K562 (cell line): Measurements from ENCODE around the gene OR10A7. TPM values are rescaled to one million over a fixed set of nuclear protein-coding genes. Genes with fewer than 3 reads are reported as not detected.
A peak's percentile ranks its signal among the peaks of the same experiment; 100 is the strongest.

ENCODE experiments used
- ATAC-seq: fragments of 200-7000 bp; cut with Tn5 transposase; 3 replicates; pipeline ENCODE4 v1.9.1; 2020; ENCODE audit warnings: moderate library complexity
- BruUV-seq: library from RNA; stranded (reverse); fragments of 400-500 nt; replicated peaks from 2 replicates; lab custom pipeline; 2021; lab: Mats Ljungman, UMichigan
- CTCF ChIA-PET: fragments of 300-600 bp; formaldehyde crosslinking; extraction: SDS; loops from one replicate; lab custom pipeline; 2021; ENCODE audit warnings: low intra/inter-chr PET ratio; lab: Yijun Ruan, JAX
- POLR2A ChIA-PET: fragments of 300-600, 350-650 bp; sonication (Branson Sonifier 250); formaldehyde crosslinking; extraction: SDS; loops from one replicate; lab custom pipeline; 2021; ENCODE audit warnings: antibody characterized with exemption, inconsistent platforms; lab: Yijun Ruan, JAX
- DNase-seq, 4 experiments: peaks; one replicate each; pipeline versions ENCODE4 v3.0.0 to v3.0.0-alpha.2; 2011 to 2018; ENCODE audit warnings: low spot score in 3 of 4, mixed read lengths in 3 of 4; ENCODE audit errors: extremely low read depth in 1 of 4
- FAIRE-seq: peaks from 2 replicates; lab custom pipeline; 2011; peaks lifted over from hg19 to GRCh38; lab: Jason Lieb, UNC
- H2AFZ ChIP-seq: 2 replicates; pipeline ENCODE4 v1.6.0; 2011; ENCODE audit warnings: low read depth, low read length, control low read depth, inconsistent platforms
- H3K27ac ChIP-seq: fragments of 200-600 bp; 3 replicates; pipeline ENCODE4 v1.8.0; 2011; ENCODE audit warnings: low read depth, mild to moderate bottlenecking, control low read depth, inconsistent platforms, low read length, moderate library complexity, mixed read lengths; ENCODE audit errors: extremely low read depth
- H3K27me3 ChIP-seq, 2 experiments: fragments of 300-600 bp in 1 of 2; 2 replicates in 1 of 2; 3 replicates in 1 of 2; pipeline versions ENCODE4 v1.6.0 to v1.8.0; 2011; ENCODE audit warnings: inconsistent platforms in 2 of 2, low read length in 2 of 2, mild to moderate bottlenecking in 1 of 2, mixed read lengths in 1 of 2, moderate library complexity in 1 of 2; ENCODE audit not compliant: control insufficient read depth in 2 of 2, insufficient read depth in 2 of 2
- H3K36me3 ChIP-seq: fragments of 300-600 bp; 3 replicates; pipeline ENCODE4 v1.8.0; 2011; ENCODE audit warnings: mild to moderate bottlenecking, low read length, inconsistent platforms; ENCODE audit not compliant: control insufficient read depth, insufficient read depth
- H3K4me1 ChIP-seq, 2 experiments: fragments of 200-600 bp in 1 of 2; replicated peaks in 1 of 2; 2 replicates in 1 of 2; 3 replicates in 1 of 2; pipeline versions ENCODE4 v1.5.1 to v1.8.0; 2011; ENCODE audit warnings: inconsistent platforms in 2 of 2, low read length in 2 of 2, mild to moderate bottlenecking in 1 of 2, mixed read lengths in 1 of 2, moderate library complexity in 1 of 2; ENCODE audit not compliant: control insufficient read depth in 2 of 2, insufficient read depth in 2 of 2
- H3K4me2 ChIP-seq: 2 replicates; pipeline ENCODE4 v1.6.1; 2011; ENCODE audit warnings: low read length, control low read depth, inconsistent platforms, mixed read lengths; ENCODE audit not compliant: insufficient read depth
- H3K4me3 ChIP-seq: fragments of 200-600 bp; sonication (generic), shearing (Covaris generic); 2 replicates; pipeline ENCODE4 v1.5.1; 2016; ENCODE audit warnings: control low read depth, inconsistent platforms
- H3K79me2 ChIP-seq: fragments of 200-600 bp; 3 replicates; pipeline ENCODE4 v1.8.0; 2011; ENCODE audit warnings: low read length, inconsistent platforms; ENCODE audit not compliant: control insufficient read depth, insufficient read depth
- H3K9ac ChIP-seq, 2 experiments: 2 replicates each; pipeline versions ENCODE4 v1.6.0 to v1.6.1; 2011; ENCODE audit warnings: low read depth in 2 of 2, low read length in 2 of 2, control low read depth in 1 of 2, inconsistent platforms in 1 of 2, mild to moderate bottlenecking in 1 of 2, mixed read lengths in 1 of 2; ENCODE audit not compliant: insufficient read depth in 1 of 2
- H3K9me1 ChIP-seq: one replicate; pipeline ENCODE4 v1.6.0; 2011; ENCODE audit warnings: inconsistent platforms, mild to moderate bottlenecking, low read length, moderate library complexity; ENCODE audit not compliant: control insufficient read depth, insufficient read depth
- H3K9me3 ChIP-seq: replicated peaks from 2 replicates; pipeline ENCODE4 v1.5.1; 2011; ENCODE audit warnings: low read depth, low read length, inconsistent platforms; ENCODE audit not compliant: control insufficient read depth, insufficient read depth
- H4K20me1 ChIP-seq: replicated peaks from 2 replicates; pipeline ENCODE4 v1.6.1; 2011; ENCODE audit warnings: low read length, inconsistent platforms, mixed read lengths; ENCODE audit not compliant: control insufficient read depth, insufficient read depth
- CEBPG ChIP-seq, 3 experiments: fragments of 200-800 bp in 1 of 3; sonication (Bioruptor generic) in 1 of 3; sonication (generic) in 1 of 3; formaldehyde crosslinking in 1 of 3; IDR thresholded peaks in 2 of 3; conservative IDR thresholded peaks in 1 of 3; 2 replicates each; pipeline versions ENCODE4 v1.6.1 to v1.8.0; 2016 to 2022; ENCODE audit warnings: missing compliant biosample characterization in 2 of 3, missing genetic modification characterization in 2 of 3, mild to moderate bottlenecking in 1 of 3, missing genetic modification reagents in 1 of 3
- SP1 ChIP-seq: sonication (generic); formaldehyde crosslinking; IDR thresholded peaks from 2 replicates; pipeline ENCODE4 v1.8.1; 2022; ENCODE audit warnings: mild to moderate bottlenecking, missing genetic modification reagents
- SREBF1 ChIP-seq: fragments of 150-350 bp; IDR thresholded peaks from 2 replicates; pipeline ENCODE4 v1.6.1; 2014; ENCODE audit warnings: antibody characterized with exemption, low read depth, low read length, borderline replicate concordance
- TEAD1 ChIP-seq, 2 experiments: fragments of 450-650 bp in 1 of 2; sonication (generic) in 1 of 2; formaldehyde crosslinking; IDR thresholded peaks; 2 replicates each; pipeline versions ENCODE4 v1.4.0 to v1.8.0; 2020 to 2022; ENCODE audit warnings: mild to moderate bottlenecking in 2 of 2, missing genetic modification reagents in 1 of 2
- ZBTB7A ChIP-seq: IDR thresholded peaks from 2 replicates; pipeline ENCODE4 v1.6.1; 2011; ENCODE audit warnings: low read depth, mild to moderate bottlenecking, low read length, moderate library complexity, borderline replicate concordance; ENCODE audit not compliant: control insufficient read depth
- ZNF41 ChIP-seq: fragments of 250-450 bp; sonication (Bioruptor Pico); conservative IDR thresholded peaks from 2 replicates; pipeline ENCODE4 v1.4.0; 2020; ENCODE audit warnings: mild to moderate bottlenecking
- ZNF518B ChIP-seq: fragments of 250-450 bp; sonication (Bioruptor Pico); IDR thresholded peaks from 2 replicates; pipeline ENCODE4 v1.5.0; 2021; ENCODE audit warnings: mild to moderate bottlenecking, moderate library complexity
- ZNF551 ChIP-seq: fragments of 250-450 bp; sonication (Bioruptor Pico); IDR thresholded peaks from 2 replicates; pipeline ENCODE4 v1.5.0; 2021; ENCODE audit warnings: mild to moderate bottlenecking, moderate library complexity
- WGBS: fragments of 100-300 bp; shearing (Covaris generic); methylation state at CpG from one replicate; pipeline ENCODE4 v1.1.6; 2016; ENCODE audit warnings: low coverage, mixed read lengths; ENCODE audit not compliant: insufficient coverage; ENCODE audit errors: missing lambda C conversion rate; 5-methylcytosine and 5-hydroxymethylcytosine counted together
- in situ Hi-C: fragments of 300-500 bp; cut with MboI; formaldehyde crosslinking; loops from 4 replicates; pipeline ENCODE4 v1.15.0; 2018; ENCODE audit warnings: inconsistent platforms, mixed read lengths
- intact Hi-C: fragments of 100-400 bp; cut with micrococcal nuclease; formaldehyde crosslinking; loops from 2 replicates; pipeline ENCODE4 v1.14.2; 2022
- polyA plus RNA-seq, 8 experiments: library from polyadenylated mRNA; depleted of rRNA in 4 of 8; stranded (reverse) in 5 of 8; unstranded in 3 of 8; fragments of >200 nt; fragmentation: Nextera tagmentation in 2 of 8; fragmentation: Illumina TruSeq in 1 of 8; extraction: Ambion mirVana in 2 of 8; extraction: Trizol in 1 of 8; gene quantifications; 2 replicates each; pipeline versions ENCODE4 v1.2.1 to v1.2.3, GENCODE V29; 2011 to 2014; ENCODE audit warnings: inconsistent platforms in 1 of 8, missing spikeins in 1 of 8
- total RNA-seq, 7 experiments: library from RNA; depleted of rRNA in 6 of 7; stranded (reverse); fragments of >200 nt in 6 of 7; fragmentation: Illumina TruSeq in 2 of 7; extraction: Trizol in 2 of 7; gene quantifications; 2 replicates each; pipeline versions ENCODE4 v1.2.1 to v1.2.3, GENCODE V29; 2011 to 2021; ENCODE audit warnings: low replicate concordance in 1 of 7

OR10A7 gene
- total and polyA plus RNA-seq, 9 of the 15 experiments (the other 6 are each of a cell fraction or from before 2014, with no cell fraction given), result not detected

- Histone ChIP-seq H3K4me3 (no peak overlapping the region), H4K20me1 (no peaks in the 10 kb centered on the region)
- BruUV-seq, result no TSS peak
- FAIRE-seq, result no peak
- CTCF ChIA-PET, result no interaction called here
- TF ChIP-seq ZNF41 (CRISPR knock-in tag) (no peak), ZBTB7A (no peak), CEBPG (CRISPR knock-in tag; IDR thresholded peaks at IDR 0.05) (no peak), CEBPG (tag; conservative IDR thresholded peaks at IDR 0.05 in 1 of 2, IDR thresholded peaks at IDR 0.05 in 1 of 2) (0 out of 4 replicates have a peak, but pooled peaks of 1 of the 2 experiments have one; percentile 11), SREBF1 (no peak)
- TF ChIP-seq, all 486 proteins: peak for 1
- intact Hi-C loops, result no loop called here
- Histone ChIP-seq H3K36me3 (no peaks in the 10 kb centered on the region), H3K27me3 (no peaks in the 10 kb centered on the region), H3K27ac (no peak overlapping the region), H3K4me2 (no peak overlapping the region), H3K9ac (no peak overlapping the region), H3K9me1 (no peaks in the 10 kb centered on the region), H3K9me3 (no peaks in the 10 kb centered on the region), H3K4me1 (no peaks in the 10 kb centered on the region), H3K79me2 (no peaks in the 10 kb centered on the region), H2AFZ (no peak overlapping the region)
- in situ Hi-C loops, result no loop called here
- WGBS, result 0% methylated on average over 3 of the region's 3 CpGs
- ATAC-seq, result no peak
- POLR2A ChIA-PET, result no interaction called here
- DNase-seq, result no peak
Measured at GRCh38 chr12:55227643-55228042, 6.8 kb downstream of the OR10A7 start.

GRCh38 chr12:55244309-55244708 lies 23.5 kb downstream of the OR10A7 start, which contains the start of gene OR6C74:
Gene OR6C74, plus strand, starts transcription at chr12:55244609. Its CDS starts 2,679 bp downstream, at chr12:55247288.
- BruUV-seq, result no TSS peak
- Histone ChIP-seq H3K9ac (no peak within 1 kb of the TSS), H3K79me2 (no peaks in the 10 kb centered on the region), H3K4me3 (no peak within 1 kb of the TSS), H3K9me3 (no peaks in the 10 kb centered on the region), H3K36me3 (no peaks in the 10 kb centered on the region), H3K9me1 (no peaks in the 10 kb centered on the region), H3K27me3 (peaks cover 0 to 13% of the 10 kb centered on the region in 2 experiments; a peak in 1 of 5 replicates), H3K4me1 (no peaks in the 10 kb centered on the region), H4K20me1 (no peaks in the 10 kb centered on the region), H3K27ac (no peak within 1 kb of the TSS), H3K4me2 (no peak within 1 kb of the TSS), H2AFZ (no peak within 1 kb of the TSS)
- ATAC-seq, result no peak
- DNase-seq, result no peak
- ChIA-PET POLR2A (no interaction called here), CTCF (no interaction called here)
- 0% methylated on average over 3 of the region's 3 CpGs for WGBS
- FAIRE-seq, result no peak
- in situ Hi-C loops, result no loop called here
- intact Hi-C loops, result no loop called here
- TF ChIP-seq ZNF551 (CRISPR knock-in tag) (no peak), ZNF518B (CRISPR knock-in tag) (no peak), SP1 (CRISPR knock-in tag) (no peak), TEAD1 (CRISPR knock-in tag; IDR thresholded peaks at IDR 0.05) (no peak)
